Measurements from ENCODE around the gene RFPL3. TPM values are rescaled to one million over a fixed set of nuclear protein-coding genes. Genes with fewer than 3 reads are reported as not detected.
A peak's percentile ranks its signal among the peaks of the same experiment; 100 is the strongest.
"Not testable (repeated sequence)": the region's sequence is repeated elsewhere in the genome, so short reads cannot be mapped to it uniquely, and the experiment has no call there.

RFPL3 gene
- total RNA-seq, 1 donor from 2014 or later = not detected

DNA sequence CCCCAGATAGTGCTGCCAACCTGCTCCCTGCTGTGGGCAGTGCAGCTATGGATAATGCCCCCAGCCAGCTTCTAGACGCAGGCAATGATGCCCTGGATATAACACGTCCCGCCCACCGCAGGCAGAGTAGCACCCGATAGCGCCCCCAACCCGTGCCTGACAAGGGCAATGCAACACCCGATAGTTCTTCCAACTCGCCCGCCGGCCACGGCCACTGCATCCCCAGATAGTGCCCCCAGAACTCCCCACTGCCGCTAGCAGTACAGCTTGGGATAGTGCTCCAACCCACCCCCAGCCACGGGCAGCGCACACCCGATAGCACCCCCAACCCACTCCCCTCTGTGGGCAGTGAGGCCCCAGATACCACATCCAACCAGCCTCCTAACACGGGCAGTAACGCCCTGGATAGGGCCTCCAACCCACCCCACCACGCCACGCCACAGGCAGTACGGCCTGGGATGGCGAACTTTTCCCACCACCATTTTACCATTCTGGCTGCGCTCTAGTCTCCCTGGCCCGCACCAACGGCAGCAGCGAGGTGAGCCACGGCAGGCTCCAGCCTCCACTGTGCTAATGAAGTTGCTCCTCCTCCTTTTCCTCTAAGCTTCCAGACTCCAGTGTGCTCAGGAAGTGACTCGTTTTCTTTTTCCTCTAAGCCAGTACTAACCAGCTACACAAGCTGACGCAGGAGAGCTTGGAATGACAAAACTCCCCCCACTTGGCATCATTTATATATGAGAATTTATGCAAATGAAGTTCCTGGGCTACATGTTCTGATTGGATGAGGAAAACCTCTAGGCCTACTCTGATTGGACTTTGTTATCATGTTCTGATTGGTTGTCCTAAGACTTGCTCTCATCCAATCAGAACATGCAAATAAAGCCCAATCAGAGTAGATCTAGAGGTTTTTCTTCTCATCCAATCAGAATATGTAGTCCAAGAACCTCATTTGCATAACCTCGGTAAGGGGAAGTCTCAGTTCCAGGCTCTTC lies 3.0 kb upstream of the RFPL3 start:
- Histone ChIP-seq H3K36me3 (ENCODE audit: insufficient read depth, low read length) (no peaks in the 10 kb centered on the region), H3K4me3 (ENCODE audit: insufficient read depth, low read depth, low read length) (no peak overlapping the region), H2AFZ (ENCODE audit: low read depth, low read length) (no peak overlapping the region), H3K4me2 (ENCODE audit: low read length) (no peak overlapping the region), H3K27ac (ENCODE audit: low read depth, low read length) (no peak overlapping the region), H3K9me3 (ENCODE audit: insufficient read depth, low read depth, low read length) (no peaks in the 10 kb centered on the region), H3K9ac (ENCODE audit: low read length) (peak overlapping the region; percentile 23), H3K27me3 (ENCODE audit: insufficient read depth, low read length) (no peaks in the 10 kb centered on the region), H3K4me1 (ENCODE audit: insufficient read depth, low read length) (peaks cover 2% of the 10 kb centered on the region), H3K79me2 (ENCODE audit: insufficient read depth, low read length) (no peaks in the 10 kb centered on the region), H4K20me1 (ENCODE audit: insufficient read depth, low read length) (no peaks in the 10 kb centered on the region)
- FAIRE-seq (no peak), DNase-seq (ENCODE audit: low read depth) (peak; percentile 13)
- Mint-ChIP-seq H3K27me3 (ENCODE audit: low read depth, unreplicated experiment) (peaks cover 5% of the 10 kb centered on the region), H3K4me3 (ENCODE audit: unreplicated experiment) (no peak overlapping the region), H3K9me3 (ENCODE audit: unreplicated experiment) (peaks cover 3% of the 10 kb centered on the region), H3K27ac (ENCODE audit: unreplicated experiment) (no peak overlapping the region), H3K36me3 (ENCODE audit: low read depth, unreplicated experiment) (no peaks in the 10 kb centered on the region), H3K4me1 (ENCODE audit: low read depth, unreplicated experiment) (no peaks in the 10 kb centered on the region)
- TF ChIP-seq, protein P1, sequence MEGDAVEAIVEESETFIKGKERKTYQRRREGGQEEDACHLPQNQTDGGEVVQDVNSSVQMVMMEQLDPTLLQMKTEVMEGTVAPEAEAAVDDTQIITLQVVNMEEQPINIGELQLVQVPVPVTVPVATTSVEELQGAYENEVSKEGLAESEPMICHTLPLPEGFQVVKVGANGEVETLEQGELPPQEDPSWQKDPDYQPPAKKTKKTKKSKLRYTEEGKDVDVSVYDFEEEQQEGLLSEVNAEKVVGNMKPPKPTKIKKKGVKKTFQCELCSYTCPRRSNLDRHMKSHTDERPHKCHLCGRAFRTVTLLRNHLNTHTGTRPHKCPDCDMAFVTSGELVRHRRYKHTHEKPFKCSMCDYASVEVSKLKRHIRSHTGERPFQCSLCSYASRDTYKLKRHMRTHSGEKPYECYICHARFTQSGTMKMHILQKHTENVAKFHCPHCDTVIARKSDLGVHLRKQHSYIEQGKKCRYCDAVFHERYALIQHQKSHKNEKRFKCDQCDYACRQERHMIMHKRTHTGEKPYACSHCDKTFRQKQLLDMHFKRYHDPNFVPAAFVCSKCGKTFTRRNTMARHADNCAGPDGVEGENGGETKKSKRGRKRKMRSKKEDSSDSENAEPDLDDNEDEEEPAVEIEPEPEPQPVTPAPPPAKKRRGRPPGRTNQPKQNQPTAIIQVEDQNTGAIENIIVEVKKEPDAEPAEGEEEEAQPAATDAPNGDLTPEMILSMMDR (IDR thresholded peaks at IDR 0.05; ENCODE audit: insufficient read depth, low read depth, low read length) = no peak
- no peak for TF ChIP-seq EZH2 (IDR thresholded peaks at IDR 0.05; ENCODE audit: insufficient read depth, low read length)

DNA sequence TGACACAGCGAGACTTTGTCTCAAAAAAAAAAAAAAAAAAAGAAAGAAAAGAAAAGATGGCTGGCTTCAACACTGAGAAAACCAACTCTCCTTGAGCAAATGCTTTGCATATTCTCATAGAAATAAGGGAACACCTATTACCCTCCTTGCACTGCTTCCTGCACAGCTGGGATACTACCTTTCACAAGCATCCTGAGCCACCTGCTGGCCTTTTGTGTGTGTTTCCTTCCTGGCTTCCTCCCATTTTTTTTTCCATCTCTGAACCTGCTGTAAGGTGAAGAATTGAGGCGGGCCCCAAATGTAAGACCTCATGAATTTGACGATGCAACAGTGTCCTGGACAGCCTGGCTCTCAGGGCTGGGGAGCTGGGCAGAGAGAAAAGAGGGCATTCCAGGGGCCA lies 1.9 kb upstream of the RFPL3 start:
- peaks cover 2% of the 10 kb centered on the region for H3K4me1 ChIP-seq (ENCODE audit: insufficient read depth, low read length)
- DNase-seq (ENCODE audit: low read depth) (no peak), FAIRE-seq (no peak)
- H3K4me2 ChIP-seq (ENCODE audit: low read length) = no peak overlapping the region
- no peak overlapping the region for H3K27ac ChIP-seq (ENCODE audit: low read depth, low read length)
- H3K27me3 ChIP-seq (ENCODE audit: insufficient read depth, low read length) = no peaks in the 10 kb centered on the region
- peaks cover 5% of the 10 kb centered on the region for H3K27me3 Mint-ChIP-seq (ENCODE audit: low read depth, unreplicated experiment)
- H3K36me3 ChIP-seq (ENCODE audit: insufficient read depth, low read length) = no peaks in the 10 kb centered on the region
- H3K9ac ChIP-seq (ENCODE audit: low read length) = no peak overlapping the region
- no peaks in the 10 kb centered on the region for H3K36me3 Mint-ChIP-seq (ENCODE audit: low read depth, unreplicated experiment)
- H3K79me2 ChIP-seq (ENCODE audit: insufficient read depth, low read length) = no peaks in the 10 kb centered on the region
- H3K9me3 Mint-ChIP-seq (ENCODE audit: unreplicated experiment) = peaks cover 3% of the 10 kb centered on the region
- H3K9me3 ChIP-seq (ENCODE audit: insufficient read depth, low read depth, low read length) = no peaks in the 10 kb centered on the region
- H4K20me1 ChIP-seq (ENCODE audit: insufficient read depth, low read length) = no peaks in the 10 kb centered on the region
- no peaks in the 10 kb centered on the region for H3K4me1 Mint-ChIP-seq (ENCODE audit: low read depth, unreplicated experiment)
- no peak overlapping the region for H3K4me3 ChIP-seq (ENCODE audit: insufficient read depth, low read depth, low read length)
- TF ChIP-seq, protein P1 (IDR thresholded peaks at IDR 0.05; ENCODE audit: insufficient read depth, low read depth, low read length) = no peak
- no peak for TF ChIP-seq EZH2 (IDR thresholded peaks at IDR 0.05; ENCODE audit: insufficient read depth, low read length)
- no peak overlapping the region for H3K4me3 Mint-ChIP-seq (ENCODE audit: unreplicated experiment)
- H2AFZ ChIP-seq (ENCODE audit: low read depth, low read length) = no peak overlapping the region
- H3K27ac Mint-ChIP-seq (ENCODE audit: unreplicated experiment) = peak overlapping the region; percentile 34

DNA sequence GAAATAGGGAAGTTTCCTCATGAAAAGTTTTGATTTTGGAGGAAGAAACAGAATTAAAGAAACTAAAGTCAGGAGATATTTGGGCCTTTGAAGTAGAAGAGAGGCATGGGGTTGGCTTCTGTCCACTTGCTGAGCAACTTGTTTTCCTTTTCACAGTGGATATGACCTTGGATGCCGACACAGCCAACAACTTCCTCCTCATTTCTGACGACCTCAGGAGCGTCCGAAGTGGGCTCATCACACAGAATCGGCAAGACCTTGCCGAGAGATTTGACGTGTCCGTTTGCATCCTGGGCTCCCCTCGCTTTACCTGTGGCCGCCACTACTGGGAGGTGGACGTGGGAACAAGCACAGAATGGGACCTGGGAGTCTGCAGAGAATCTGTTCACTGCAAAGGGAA lies 2.4 kb downstream of the RFPL3 start:
- not testable (repeated sequence) for H3K9me3 ChIP-seq (ENCODE audit: insufficient read depth, low read depth, low read length); H3K27ac ChIP-seq (ENCODE audit: low read depth, low read length); DNase-seq (ENCODE audit: low read depth); H3K4me3 Mint-ChIP-seq (ENCODE audit: unreplicated experiment); H3K79me2 ChIP-seq (ENCODE audit: insufficient read depth, low read length); H4K20me1 ChIP-seq (ENCODE audit: insufficient read depth, low read length); H3K4me1 Mint-ChIP-seq (ENCODE audit: low read depth, unreplicated experiment); H3K27ac Mint-ChIP-seq (ENCODE audit: unreplicated experiment); H3K9ac ChIP-seq (ENCODE audit: low read length); H3K36me3 ChIP-seq (ENCODE audit: insufficient read depth, low read length); H3K4me3 ChIP-seq (ENCODE audit: insufficient read depth, low read depth, low read length); FAIRE-seq; H3K9me3 Mint-ChIP-seq (ENCODE audit: unreplicated experiment); H3K4me2 ChIP-seq (ENCODE audit: low read length); H3K4me1 ChIP-seq (ENCODE audit: insufficient read depth, low read length); H3K36me3 Mint-ChIP-seq (ENCODE audit: low read depth, unreplicated experiment); H2AFZ ChIP-seq (ENCODE audit: low read depth, low read length); H3K27me3 ChIP-seq (ENCODE audit: insufficient read depth, low read length)
- peaks cover 16% of the 10 kb centered on the region for H3K27me3 Mint-ChIP-seq (ENCODE audit: low read depth, unreplicated experiment)
